Psoas muscle (tissue), 8 donors: ENCODE results near the gene CUX1. TPM values are rescaled to one million over a fixed set of nuclear protein-coding genes. Genes with fewer than 3 reads are reported as not detected.

ENCODE experiments used
- ATAC-seq, 4 donors: fragments of 200-7000 bp; cut with Tn5 transposase; one replicate each; pipeline ENCODE4 v1.9.1; 2020; ENCODE audit warnings: moderate library complexity in 3 of 4, mild to moderate bottlenecking in 2 of 4
- DNase-seq, 2 donors: peaks; one replicate each; pipeline ENCODE4 v3.0.0-alpha.2; 2020
- H3K27ac ChIP-seq: fragments of 200-600 bp; one replicate; pipeline ENCODE4 v1.8.0; 2022
- H3K27me3 ChIP-seq, 3 donors: fragments of 200-600 bp in 1 of 3; one replicate each; pipeline versions ENCODE4 v1.6.1 to v1.8.0; 2013 to 2022; ENCODE audit warnings: low read length in 2 of 3, mild to moderate bottlenecking in 2 of 3, moderate library complexity in 1 of 3; ENCODE audit not compliant: insufficient read depth in 3 of 3
- H3K36me3 ChIP-seq, 2 donors: fragments of 200-600 bp in 1 of 2; one replicate each; pipeline versions ENCODE4 v1.6.1 to v1.8.0; 2013 to 2022; ENCODE audit warnings: low read depth in 1 of 2, mild to moderate bottlenecking in 1 of 2, moderate library complexity in 1 of 2; ENCODE audit not compliant: insufficient read depth in 1 of 2
- H3K4me1 ChIP-seq: fragments of 200-600 bp; one replicate; pipeline ENCODE4 v1.8.0; 2022
- H3K4me3 ChIP-seq: fragments of 200-600 bp; one replicate; pipeline ENCODE4 v1.8.0; 2022; ENCODE audit warnings: mild to moderate bottlenecking
- H3K9me3 ChIP-seq: fragments of 200-600 bp; one replicate; pipeline ENCODE4 v1.8.0; 2022
- WGBS, 3 donors: extraction: QIAGEN DNeasy Blood & Tissue Kit; methylation state at CpG; one replicate each; pipeline versions ENCODE4 v1.1.6 to v1.1.7; 2013; 5-methylcytosine and 5-hydroxymethylcytosine counted together
- intact Hi-C, 2 donors: fragments of 100-400 bp; cut with DNase I; formaldehyde crosslinking; loops; one replicate each; pipeline versions ENCODE4 v1.11.0 to v1.14.2; 2022
- polyA plus RNA-seq, 3 donors: library from polyadenylated mRNA; stranded (reverse); fragments of 200-250 nt; gene quantifications; one replicate each; pipeline ENCODE4 v1.2.3, GENCODE V29; 2013
- total RNA-seq, 4 donors: library from RNA; stranded (reverse); fragmentation: NEBNext Ultra II Directional in 2 of 4; extraction: Animal tissue kit (Norgen Biotek cat#: 25700) in 2 of 4; gene quantifications; one replicate each; pipeline versions ENCODE4 v1.2.1 to v1.2.4, GENCODE V29; 2021 to 2023
- TF ChIP-seq, protein P1 (sequence below): fragments of 200-600 bp; IDR thresholded peaks from one replicate; pipeline ENCODE4 v1.8.0; 2022; ENCODE audit warnings: antibody characterized with exemption
- donor health status: healthy with polysubstance abuse.
- donor health status: DM: no; HTN: no; CAD: no; lungs with moderate emphysema.
- donor health status: Bipolar disorder and iron deficiency.
- donor health status: healthy.
- donor health status: DM: yes; HTN: yes; CAD: no.
- donor health status: DM: no; HTN: no; CAD: no.
- donor health status: DM: no; HTN: no; CAD: no.
- donor health status: DM: yes; HTN: yes; CAD: no.

CUX1 gene
- total and polyA plus RNA-seq, 7 donors, result 12.5 to 95.6 (median 72.4) TPM

DNA sequence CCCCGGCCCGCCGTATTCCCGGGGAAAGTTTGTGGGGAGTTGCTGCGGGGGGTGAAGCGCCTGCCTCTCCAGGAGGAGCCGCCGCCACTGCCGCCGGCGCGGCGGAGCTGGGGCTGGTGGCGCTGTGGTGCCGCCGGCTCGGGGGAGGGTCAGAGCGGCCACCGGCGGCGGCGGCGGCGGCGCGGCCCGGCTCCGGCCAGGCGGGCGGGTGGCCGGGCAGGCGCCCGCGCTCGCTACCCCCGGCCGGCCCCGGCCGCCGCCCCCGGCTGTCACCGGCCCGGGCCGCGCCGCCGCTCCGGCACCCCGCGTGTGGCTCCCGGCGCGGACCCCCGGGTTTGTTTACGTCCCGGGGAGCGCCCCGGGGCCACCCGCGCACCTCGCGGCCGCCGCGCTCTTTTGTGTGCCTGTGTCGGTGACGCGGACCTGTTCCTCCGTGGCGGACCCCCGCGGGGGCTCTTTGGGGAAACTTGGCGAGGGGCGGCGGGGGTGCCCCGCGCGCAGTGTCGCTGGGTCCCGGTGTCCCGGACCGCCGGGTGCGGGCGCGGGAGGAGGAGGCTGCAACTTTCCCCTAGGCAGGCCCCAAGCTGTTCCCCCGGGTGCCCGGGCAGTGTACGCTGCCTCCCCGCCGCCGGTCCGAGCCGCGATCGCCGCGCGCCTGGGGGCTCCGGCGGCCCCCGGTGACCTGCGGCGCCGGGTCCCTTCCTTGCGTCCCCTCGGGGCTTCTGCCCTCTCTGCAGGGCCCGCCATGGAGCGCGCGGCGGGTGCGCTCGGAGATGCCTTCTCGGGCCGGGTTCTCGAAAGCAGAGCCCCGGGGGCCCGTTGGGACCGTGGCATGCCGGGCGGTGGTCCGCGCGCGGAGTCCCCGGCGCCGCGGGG is 593 bp upstream of the CUX1 start:
- H3K4me3 ChIP-seq, result peak overlapping the region; percentile 90
- peaks cover 18% of the 10 kb centered on the region for H3K4me1 ChIP-seq
- H3K27ac ChIP-seq, result peak overlapping the region; percentile 78
- no peaks in the 10 kb centered on the region for H3K36me3 ChIP-seq
- ATAC-seq (peak; percentile 34 to 55 (median 52)), DNase-seq (peak; percentile 64 to 81)
- TF ChIP-seq, protein P1, sequence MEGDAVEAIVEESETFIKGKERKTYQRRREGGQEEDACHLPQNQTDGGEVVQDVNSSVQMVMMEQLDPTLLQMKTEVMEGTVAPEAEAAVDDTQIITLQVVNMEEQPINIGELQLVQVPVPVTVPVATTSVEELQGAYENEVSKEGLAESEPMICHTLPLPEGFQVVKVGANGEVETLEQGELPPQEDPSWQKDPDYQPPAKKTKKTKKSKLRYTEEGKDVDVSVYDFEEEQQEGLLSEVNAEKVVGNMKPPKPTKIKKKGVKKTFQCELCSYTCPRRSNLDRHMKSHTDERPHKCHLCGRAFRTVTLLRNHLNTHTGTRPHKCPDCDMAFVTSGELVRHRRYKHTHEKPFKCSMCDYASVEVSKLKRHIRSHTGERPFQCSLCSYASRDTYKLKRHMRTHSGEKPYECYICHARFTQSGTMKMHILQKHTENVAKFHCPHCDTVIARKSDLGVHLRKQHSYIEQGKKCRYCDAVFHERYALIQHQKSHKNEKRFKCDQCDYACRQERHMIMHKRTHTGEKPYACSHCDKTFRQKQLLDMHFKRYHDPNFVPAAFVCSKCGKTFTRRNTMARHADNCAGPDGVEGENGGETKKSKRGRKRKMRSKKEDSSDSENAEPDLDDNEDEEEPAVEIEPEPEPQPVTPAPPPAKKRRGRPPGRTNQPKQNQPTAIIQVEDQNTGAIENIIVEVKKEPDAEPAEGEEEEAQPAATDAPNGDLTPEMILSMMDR, result no peak
- 0 to 1% (median 0%) methylated on average over 25 to 128 of the region's 130 CpGs for whole genome bisulfite sequencing, 3 donors
- no peaks in the 10 kb centered on the region for H3K27me3 ChIP-seq
- no peaks in the 10 kb centered on the region for H3K9me3 ChIP-seq
- intact Hi-C loops, result loop anchor here (5.0 to 10.0 kb wide), 4 partner anchors 40 to 418 kb away; no protein-coding TSS in a partner anchor

DNA sequence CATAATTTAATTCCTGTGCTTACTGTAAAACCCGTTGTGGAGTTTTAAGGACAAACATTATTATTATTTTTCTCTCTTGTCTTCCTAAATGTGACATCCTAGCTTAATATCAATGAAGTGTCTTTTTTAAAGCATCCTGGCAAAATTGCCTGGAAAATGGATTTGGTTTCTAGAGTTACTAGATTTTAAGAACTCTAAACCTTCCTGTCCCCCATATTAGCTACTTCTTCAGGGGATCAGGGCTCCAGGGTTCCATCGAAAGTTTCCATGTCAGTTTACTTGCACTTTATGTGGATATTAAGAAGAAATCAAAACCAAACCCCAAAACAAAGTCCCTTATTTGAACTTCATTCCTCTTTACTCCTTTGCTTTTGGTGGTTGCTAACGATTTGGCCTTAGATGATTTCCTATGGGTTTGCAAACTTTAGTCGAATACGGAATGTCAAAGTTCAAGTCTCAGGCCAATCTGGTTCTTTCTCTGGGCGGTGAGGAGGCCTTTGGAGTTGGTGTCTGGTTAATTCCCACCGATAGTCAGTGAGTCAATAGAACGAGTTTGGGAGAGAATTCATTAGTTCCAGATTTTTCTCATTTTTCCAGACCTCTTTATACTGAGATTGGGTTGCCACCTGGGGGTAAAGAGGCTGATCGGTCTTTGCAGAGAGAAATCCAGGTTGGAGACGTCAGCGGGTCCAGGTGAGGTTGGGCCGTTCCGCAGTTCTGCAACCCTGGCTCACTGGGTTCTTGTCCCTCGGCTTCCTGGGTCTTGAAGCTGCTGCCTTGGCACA is 1.1 kb downstream of the CUX1 start:
- no peaks in the 10 kb centered on the region for H3K36me3 ChIP-seq
- DNase-seq, result no peak
- WGBS, 3 donors, result 63 to 83% (median 72%) methylated on average over 14 of the region's 14 CpGs
- peaks cover 31% of the 10 kb centered on the region for H3K4me1 ChIP-seq
- intact Hi-C loops, result loop anchor here (5.0 to 10.0 kb wide), 4 partner anchors 39 to 416 kb away; no protein-coding TSS in a partner anchor
- no peaks in the 10 kb centered on the region for H3K9me3 ChIP-seq
- ATAC-seq, result no peak
- H3K27me3 ChIP-seq, result no peaks in the 10 kb centered on the region
- peak overlapping the region; percentile 90 for H3K4me3 ChIP-seq
- TF ChIP-seq, protein P1, result no peak
- no peak overlapping the region for H3K27ac ChIP-seq

DNA sequence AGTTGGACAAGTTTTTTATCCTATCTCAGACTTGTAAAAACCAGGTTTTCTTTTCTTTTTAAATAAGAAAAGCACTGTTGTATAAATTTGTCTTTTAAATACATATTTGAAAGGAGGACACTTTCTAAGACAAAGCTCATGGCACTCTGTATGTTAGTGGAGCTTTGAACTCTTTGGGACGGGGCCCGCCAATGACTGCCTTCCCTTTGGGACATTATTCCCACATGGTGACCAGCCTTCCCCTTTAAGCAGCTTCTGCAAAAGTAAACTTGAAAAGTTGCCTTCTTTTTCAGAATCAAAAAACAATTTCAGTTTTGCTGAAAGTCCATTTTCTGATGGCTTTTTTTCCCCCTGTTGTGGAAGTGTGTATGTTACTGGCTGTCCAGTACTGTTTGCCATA is 1.8 kb downstream of the CUX1 start:
- ATAC-seq, result no peak
- Histone ChIP-seq H3K4me1 (peaks cover 34% of the 10 kb centered on the region), H3K4me3 (peak overlapping the region; percentile 90), H3K27me3 (no peaks in the 10 kb centered on the region), H3K9me3 (no peaks in the 10 kb centered on the region), H3K27ac (no peak overlapping the region), H3K36me3 (no peaks in the 10 kb centered on the region)
- no peak for DNase-seq
- WGBS, 3 donors, result 61 to 92% (median 70%) methylated on average over 2 of the region's 2 CpGs
- intact Hi-C loops, result loop anchor here (5.0 to 10.0 kb wide), 4 partner anchors 38 to 416 kb away; no protein-coding TSS in a partner anchor
- TF ChIP-seq, protein P1, result no peak

DNA sequence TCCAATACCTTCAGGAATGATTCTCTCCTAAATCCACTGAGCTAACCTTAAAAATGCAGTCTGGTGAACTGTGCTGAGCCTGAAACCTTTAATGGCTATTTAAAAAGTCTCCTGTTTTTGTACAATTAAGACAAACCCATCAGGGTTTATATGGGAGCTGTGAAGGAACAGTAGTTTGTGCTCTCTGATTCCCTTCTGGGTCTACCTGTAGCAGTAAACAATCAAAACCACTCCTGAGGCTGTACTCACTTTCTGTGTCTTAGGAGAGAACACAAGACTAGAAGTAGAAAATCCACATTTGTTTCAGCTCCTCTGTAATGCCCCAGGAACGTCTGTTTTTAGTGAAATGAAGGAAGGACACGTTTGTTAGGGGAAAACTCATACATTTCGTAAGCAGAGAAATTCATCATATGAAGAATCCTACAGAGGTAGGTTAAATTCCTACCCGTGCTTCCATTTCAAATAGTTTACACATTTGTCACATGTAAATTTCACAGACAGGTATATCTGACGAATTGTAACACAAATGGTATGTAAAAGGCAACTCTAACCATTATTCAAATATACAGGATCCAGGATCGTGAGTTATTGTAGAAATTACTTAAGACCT is 2.6 kb downstream of the CUX1 start:
- peaks cover 42% of the 10 kb centered on the region for H3K4me1 ChIP-seq
- no peak for ATAC-seq
- TF ChIP-seq, protein P1, result no peak

More for the DNA sequence above, 2.6 kb downstream of the CUX1 start:
- intact Hi-C loops, result loop anchor here (5.0 to 10.0 kb wide), 4 partner anchors 37 to 415 kb away; no protein-coding TSS in a partner anchor
- H3K9me3 ChIP-seq, result no peaks in the 10 kb centered on the region
- no peak overlapping the region for H3K4me3 ChIP-seq
- H3K27me3 ChIP-seq, result no peaks in the 10 kb centered on the region
- DNase-seq, result no peak
- 70 to 86% (median 72%) methylated on average over 6 of the region's 6 CpGs for WGBS, 3 donors
- no peaks in the 10 kb centered on the region for H3K36me3 ChIP-seq
- H3K27ac ChIP-seq, result no peak overlapping the region
